Right lobe of liver (tissue), 6 donors: ENCODE results near the gene TMC5. TPM values are rescaled to one million over a fixed set of nuclear protein-coding genes. Genes with fewer than 3 reads are reported as not detected.

ENCODE experiments used
- ATAC-seq, 4 donors: fragments of 200-7000 bp; cut with Tn5 transposase; one replicate each; pipeline ENCODE4 v1.9.1; 2020; ENCODE audit warnings: mild to moderate bottlenecking in 4 of 4, moderate library complexity in 4 of 4
- DNase-seq, 3 donors: peaks; one replicate each; pipeline ENCODE4 v3.0.0-alpha.2; 2020
- H3K27ac ChIP-seq, 3 donors: fragments of 200-600 bp; one replicate each; pipeline ENCODE4 v1.8.0; 2022
- H3K27me3 ChIP-seq, 2 donors: fragments of 200-600 bp; one replicate each; pipeline ENCODE4 v1.8.0; 2022
- H3K36me3 ChIP-seq, 4 donors: fragments of 200-600 bp; sonication (generic) in 1 of 4; one replicate each; pipeline versions ENCODE4 v1.5.1 to v1.8.0; 2017 to 2022; ENCODE audit warnings: control low read depth in 1 of 4
- H3K4me1 ChIP-seq, 4 donors: fragments of 200-600 bp; sonication (generic) in 1 of 4; one replicate each; pipeline versions ENCODE4 v1.5.1 to v1.8.0; 2017 to 2022; ENCODE audit warnings: control low read depth in 1 of 4
- H3K4me3 ChIP-seq, 3 donors: fragments of 200-600 bp; one replicate each; pipeline ENCODE4 v1.8.0; 2022
- H3K9me3 ChIP-seq, 4 donors: fragments of 200-600 bp; sonication (generic) in 1 of 4; one replicate each; pipeline versions ENCODE4 v1.5.1 to v1.8.0; 2017 to 2022; ENCODE audit warnings: control low read depth in 1 of 4
- POLR2A ChIP-seq: fragments of 450-650 bp; IDR thresholded peaks from one replicate; pipeline ENCODE4 v1.6.1; 2017; ENCODE audit warnings: antibody characterized with exemption, mild to moderate bottlenecking
- WGBS: methylation state at CpG from one replicate; pipeline ENCODE4 v1.1.6; 2018; ENCODE audit warnings: low coverage, low lambda C conversion rate; ENCODE audit not compliant: insufficient coverage; ENCODE audit errors: missing lambda C conversion rate; 5-methylcytosine and 5-hydroxymethylcytosine counted together
- intact Hi-C, 2 donors: fragments of 100-400 bp; cut with DNase I; formaldehyde crosslinking; loops; one replicate each; pipeline versions ENCODE4 v1.11.2 to v1.14.1; 2022
- total RNA-seq, 6 experiments: library from RNA; depleted of rRNA in 2 of 6; stranded (reverse); fragments of >200 nt in 2 of 6; fragmentation: NEBNext Ultra II Directional in 3 of 6; extraction: Animal tissue kit (Norgen Biotek cat#: 25700) in 3 of 6; gene quantifications; one replicate each; pipeline versions ENCODE4 v1.1.0 to v1.2.4, GENCODE V29; 2016 to 2023
- TF ChIP-seq, protein P1 (sequence below), 4 donors: fragments of 200-600 bp in 3 of 4; fragments of 450-650 bp in 1 of 4; IDR thresholded peaks; one replicate each; pipeline versions ENCODE4 v1.5.1 to v1.8.0; 2016 to 2022; ENCODE audit warnings: antibody characterized with exemption in 4 of 4, mild to moderate bottlenecking in 2 of 4
- donor health status: DM: no; HTN: yes; CAD: no.
- donor health status: DM: no; HTN: no; CAD: no.
- donor health status: DM: no; HTN: no; CAD: no.
- donor health status: DM: no; HTN: yes; CAD: no.
- donor health status: DM: no; HTN: yes; CAD: no.

Gene TMC5
- total RNA-seq, 6 experiments from 2014 or later, result 0.43 to 3.4 (median 0.93) TPM; not detected in 1

DNA sequence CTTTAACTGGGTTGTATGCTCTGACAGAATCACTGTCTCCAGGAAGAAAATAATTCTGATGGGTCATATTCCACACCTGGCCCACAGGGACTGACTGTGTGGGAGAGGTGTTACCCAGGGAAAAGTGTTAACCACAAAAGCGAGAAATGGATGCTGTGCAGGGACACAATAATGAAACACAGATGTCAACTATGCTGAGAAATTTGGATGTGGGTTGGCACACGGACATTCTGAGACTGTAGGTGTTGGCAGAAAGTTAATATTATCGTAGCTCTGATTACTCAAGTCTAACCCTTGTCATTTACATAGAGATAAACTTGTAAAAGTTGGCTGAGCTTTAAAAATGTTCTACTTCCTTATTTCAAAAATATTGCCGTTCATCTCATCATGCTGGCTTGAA is 19.6 kb downstream of the TMC5 start:
- 25% methylated on average over 4 of the region's 4 CpGs for WGBS
- Histone ChIP-seq H3K4me3 (no peak overlapping the region), H3K27me3 (no peaks in the 10 kb centered on the region), H3K9me3 (no peaks in the 10 kb centered on the region), H3K27ac (peak overlapping the region in 1 of 3 donors; percentile 2), H3K4me1 (peaks cover 0 to 20% (median 1%) of the 10 kb centered on the region in 4 donors), H3K36me3 (no peaks in the 10 kb centered on the region)
- ATAC-seq (peak in 3 of 4 donors; percentile 58 to 76 (median 74)), DNase-seq (no peak)
- no peak for TF ChIP-seq POLR2A
- TF ChIP-seq, protein P1, sequence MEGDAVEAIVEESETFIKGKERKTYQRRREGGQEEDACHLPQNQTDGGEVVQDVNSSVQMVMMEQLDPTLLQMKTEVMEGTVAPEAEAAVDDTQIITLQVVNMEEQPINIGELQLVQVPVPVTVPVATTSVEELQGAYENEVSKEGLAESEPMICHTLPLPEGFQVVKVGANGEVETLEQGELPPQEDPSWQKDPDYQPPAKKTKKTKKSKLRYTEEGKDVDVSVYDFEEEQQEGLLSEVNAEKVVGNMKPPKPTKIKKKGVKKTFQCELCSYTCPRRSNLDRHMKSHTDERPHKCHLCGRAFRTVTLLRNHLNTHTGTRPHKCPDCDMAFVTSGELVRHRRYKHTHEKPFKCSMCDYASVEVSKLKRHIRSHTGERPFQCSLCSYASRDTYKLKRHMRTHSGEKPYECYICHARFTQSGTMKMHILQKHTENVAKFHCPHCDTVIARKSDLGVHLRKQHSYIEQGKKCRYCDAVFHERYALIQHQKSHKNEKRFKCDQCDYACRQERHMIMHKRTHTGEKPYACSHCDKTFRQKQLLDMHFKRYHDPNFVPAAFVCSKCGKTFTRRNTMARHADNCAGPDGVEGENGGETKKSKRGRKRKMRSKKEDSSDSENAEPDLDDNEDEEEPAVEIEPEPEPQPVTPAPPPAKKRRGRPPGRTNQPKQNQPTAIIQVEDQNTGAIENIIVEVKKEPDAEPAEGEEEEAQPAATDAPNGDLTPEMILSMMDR (IDR thresholded peaks at IDR 0.05), result no peak
- intact Hi-C loops, result no loop called here

DNA sequence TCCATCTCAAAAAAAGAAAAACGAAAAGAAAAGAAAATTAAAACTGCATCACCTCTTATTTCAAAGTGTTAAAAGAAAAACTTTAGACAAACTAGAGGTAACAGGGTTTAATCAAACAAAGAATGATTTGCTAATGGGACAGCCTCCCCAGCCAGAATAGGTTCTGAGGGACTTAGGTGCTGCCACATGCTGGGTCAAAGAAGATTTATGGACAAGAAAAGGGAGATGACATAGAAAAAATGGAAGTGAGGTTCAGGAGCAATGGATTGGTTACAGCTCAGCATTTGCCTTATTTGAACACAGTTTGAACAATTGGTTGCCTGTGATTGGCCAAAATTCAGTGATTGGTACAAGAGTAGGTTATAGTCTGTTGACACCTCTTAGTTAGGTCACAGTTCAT is 21.1 kb downstream of the TMC5 start:
- no peak overlapping the region for H3K4me3 ChIP-seq
- no peaks in the 10 kb centered on the region for H3K9me3 ChIP-seq
- TF ChIP-seq, protein P1 (IDR thresholded peaks at IDR 0.05), result no peak
- TF ChIP-seq POLR2A, result no peak
- 23% methylated on average over 1 of the region's 1 CpG for WGBS
- intact Hi-C loops, result no loop called here
- no peak overlapping the region for H3K27ac ChIP-seq
- ATAC-seq (peak in 1 of 4 donors; percentile 31), DNase-seq (no peak)
- H3K36me3 ChIP-seq, result no peaks in the 10 kb centered on the region
- H3K4me1 ChIP-seq, result peaks cover 0 to 20% (median 1%) of the 10 kb centered on the region in 4 donors
- no peaks in the 10 kb centered on the region for H3K27me3 ChIP-seq

DNA sequence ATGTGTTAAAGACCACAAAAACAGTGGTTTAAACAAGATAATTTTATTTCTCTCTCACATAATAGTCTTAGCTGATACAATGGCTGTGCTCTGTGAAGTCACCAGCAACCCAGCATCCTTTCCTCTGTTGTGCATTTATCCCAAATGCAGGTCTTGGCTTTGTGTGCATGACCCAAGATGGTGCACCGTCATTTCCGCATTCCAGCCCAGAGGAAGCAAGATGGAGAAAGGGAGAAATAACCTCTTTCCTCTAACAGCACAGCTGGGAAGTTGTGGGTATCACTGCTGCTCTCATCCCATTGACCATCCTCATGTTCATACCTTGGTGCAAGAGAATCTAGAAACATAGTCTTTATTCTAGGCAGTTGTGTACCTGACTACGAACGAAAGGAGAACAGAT is 21.8 kb downstream of the TMC5 start:
- H3K27ac ChIP-seq, result no peak overlapping the region
- ATAC-seq (no peak), DNase-seq (no peak)
- H3K27me3 ChIP-seq, result no peaks in the 10 kb centered on the region
- no peak overlapping the region for H3K4me3 ChIP-seq
- H3K4me1 ChIP-seq, result peaks cover 0 to 20% (median 1%) of the 10 kb centered on the region in 4 donors
- H3K36me3 ChIP-seq, result no peaks in the 10 kb centered on the region
- TF ChIP-seq, protein P1 (IDR thresholded peaks at IDR 0.05), result no peak
- H3K9me3 ChIP-seq, result no peaks in the 10 kb centered on the region
- intact Hi-C loops, result no loop called here
- 56% methylated on average over 4 of the region's 4 CpGs for WGBS

DNA sequence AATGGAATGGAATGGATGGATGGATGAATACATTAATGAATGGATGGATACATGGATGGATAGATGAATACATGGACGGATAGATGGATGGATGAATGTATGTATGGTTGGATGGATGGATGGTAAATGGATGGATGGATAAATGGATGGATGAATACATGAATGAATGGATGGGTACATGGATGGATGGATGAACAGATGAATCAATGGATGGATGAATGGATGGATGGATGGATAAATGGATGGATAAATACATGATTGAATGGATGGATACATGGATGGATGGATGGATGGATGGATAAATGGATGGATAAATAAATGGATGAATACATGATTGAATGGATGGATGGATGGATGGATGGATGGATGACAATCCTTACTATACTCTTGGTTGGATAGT is 26.0 kb downstream of the TMC5 start:
- intact Hi-C loops, result no loop called here
- no peak for ATAC-seq
- Histone ChIP-seq H3K9me3 (no peaks in the 10 kb centered on the region), H3K36me3 (no peaks in the 10 kb centered on the region), H3K4me3 (no peak overlapping the region), H3K27ac (no peak overlapping the region), H3K4me1 (peaks cover 0 to 2% (median 0%) of the 10 kb centered on the region in 4 donors), H3K27me3 (no peaks in the 10 kb centered on the region)
- no peak for DNase-seq
- TF ChIP-seq POLR2A, result no peak
- TF ChIP-seq, protein P1 (IDR thresholded peaks at IDR 0.05), result no peak
- WGBS, result 25% methylated on average over 1 of the region's 1 CpG

DNA sequence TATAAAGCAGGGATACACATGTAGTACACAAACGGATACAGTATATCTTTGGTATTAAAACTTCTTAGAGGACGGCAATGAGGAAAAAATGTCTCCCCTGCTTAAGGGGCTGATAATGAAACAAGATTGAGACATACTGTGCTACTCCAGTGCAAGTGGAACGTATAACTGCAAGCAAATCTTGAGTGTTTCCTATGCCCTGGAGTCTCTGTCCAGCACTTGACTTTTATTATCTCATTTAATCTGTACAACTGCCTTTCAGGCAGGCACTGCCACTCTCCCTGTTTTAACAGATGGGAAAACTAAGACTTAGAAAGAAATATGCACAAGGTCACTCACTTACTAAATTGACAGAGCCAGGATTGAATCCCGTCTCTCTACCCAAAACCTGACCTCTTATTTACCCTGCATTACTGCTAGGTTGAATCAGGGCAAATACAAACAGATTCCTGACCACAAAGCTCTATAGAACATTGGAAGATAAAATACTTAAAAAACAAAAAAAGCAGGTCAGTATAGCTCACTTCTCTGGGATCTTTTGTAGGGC is 28.7 kb downstream of the TMC5 start:
- Histone ChIP-seq H3K27me3 (no peaks in the 10 kb centered on the region), H3K4me1 (no peaks in the 10 kb centered on the region), H3K9me3 (no peaks in the 10 kb centered on the region), H3K4me3 (no peak overlapping the region), H3K27ac (no peak overlapping the region), H3K36me3 (no peaks in the 10 kb centered on the region)
- WGBS, result 47% methylated on average over 4 of the region's 4 CpGs
- intact Hi-C loops, result no loop called here
- TF ChIP-seq POLR2A, result no peak
- TF ChIP-seq, protein P1 (IDR thresholded peaks at IDR 0.05), result no peak
- DNase-seq (no peak), ATAC-seq (no peak)
